ENCODE results near the gene CCDC124.

The CCDC124 gene

GRCh38 chr19:17989425-17990094, 56.7 kb downstream of the CCDC124 start:
- DNase-seq = no peak

- no peak for DNase-seq
Observed at GRCh38 chr19:17993076-17993813, 60.4 kb downstream of the CCDC124 start.
